Stimulated activated CD4-positive, alpha-beta T cell treated with anti-CD3 and anti-CD28 coated beads, Interleukin-2, amount 100 ng/mL, for 24 hours (primary cell): ENCODE data around the gene SV2C.
"Not testable (repeated sequence)": the region's sequence is repeated elsewhere in the genome, so short reads cannot be mapped to it uniquely, and the experiment has no call there.

Experiments used
- DNase-seq, 2 donors: peaks; one replicate each; pipeline ENCODE4 v3.0.0-alpha.2; 2020

Gene SV2C

GRCh38 chr5:76204713-76205112 lies 121.5 kb downstream of the SV2C start:
- no peak for DNase-seq

GRCh38 chr5:76207120-76207519 lies 123.9 kb downstream of the SV2C start:
- DNase-seq, result no peak

GRCh38 chr5:76209297-76209696 lies 126.1 kb downstream of the SV2C start:
- no peak for DNase-seq

GRCh38 chr5:76210946-76211345 lies 127.8 kb downstream of the SV2C start:
- DNase-seq, result no peak

GRCh38 chr5:76213858-76214257 lies 130.7 kb downstream of the SV2C start:
- no peak for DNase-seq

- no peak for DNase-seq
Observed at GRCh38 chr5:76216748-76217147, 133.6 kb downstream of the SV2C start.

GRCh38 chr5:76219636-76220035 lies 136.5 kb downstream of the SV2C start:
- DNase-seq, result no peak

GRCh38 chr5:76221311-76221710 lies 138.1 kb downstream of the SV2C start:
- DNase-seq, result no peak

- DNase-seq, result no peak
Observed at GRCh38 chr5:76222318-76222717, 139.1 kb downstream of the SV2C start.

GRCh38 chr5:76223696-76224095 lies 140.5 kb downstream of the SV2C start:
- no peak for DNase-seq

GRCh38 chr5:76224898-76225297 lies 141.7 kb downstream of the SV2C start:
- DNase-seq, result no peak

GRCh38 chr5:76225336-76225735 lies 142.2 kb downstream of the SV2C start:
- DNase-seq, result no peak

GRCh38 chr5:76229900-76230299 lies 146.7 kb downstream of the SV2C start:
- no peak for DNase-seq

GRCh38 chr5:76230711-76231285 lies 147.6 kb downstream of the SV2C start:
- no peak for DNase-seq

GRCh38 chr5:76234665-76235064 lies 151.5 kb downstream of the SV2C start:
- DNase-seq, result no peak

- DNase-seq, result no peak
Observed at GRCh38 chr5:76236684-76237083, 153.5 kb downstream of the SV2C start.

GRCh38 chr5:76240336-76240735 lies 157.2 kb downstream of the SV2C start:
- DNase-seq, result no peak

- not testable (repeated sequence) for DNase-seq
Observed at GRCh38 chr5:76242155-76242554, 159.0 kb downstream of the SV2C start.

GRCh38 chr5:76245590-76245989 lies 162.4 kb downstream of the SV2C start:
- DNase-seq, result no peak

GRCh38 chr5:76249621-76250020 lies 166.4 kb downstream of the SV2C start:
- no peak for DNase-seq

- no peak for DNase-seq
Observed at GRCh38 chr5:76250463-76250862, 167.3 kb downstream of the SV2C start.

- no peak for DNase-seq
Observed at GRCh38 chr5:76251656-76252055, 168.5 kb downstream of the SV2C start.

GRCh38 chr5:76252437-76252836 lies 169.3 kb downstream of the SV2C start:
- DNase-seq, result no peak

GRCh38 chr5:76256116-76256889 lies 173.1 kb downstream of the SV2C start:
- DNase-seq, result peak; percentile 53 to 63
